ENCODE data around the gene HNMT.
"Not testable (repeated sequence)": the region's sequence is repeated elsewhere in the genome, so short reads cannot be mapped to it uniquely, and the experiment has no call there.

HNMT gene

DNA sequence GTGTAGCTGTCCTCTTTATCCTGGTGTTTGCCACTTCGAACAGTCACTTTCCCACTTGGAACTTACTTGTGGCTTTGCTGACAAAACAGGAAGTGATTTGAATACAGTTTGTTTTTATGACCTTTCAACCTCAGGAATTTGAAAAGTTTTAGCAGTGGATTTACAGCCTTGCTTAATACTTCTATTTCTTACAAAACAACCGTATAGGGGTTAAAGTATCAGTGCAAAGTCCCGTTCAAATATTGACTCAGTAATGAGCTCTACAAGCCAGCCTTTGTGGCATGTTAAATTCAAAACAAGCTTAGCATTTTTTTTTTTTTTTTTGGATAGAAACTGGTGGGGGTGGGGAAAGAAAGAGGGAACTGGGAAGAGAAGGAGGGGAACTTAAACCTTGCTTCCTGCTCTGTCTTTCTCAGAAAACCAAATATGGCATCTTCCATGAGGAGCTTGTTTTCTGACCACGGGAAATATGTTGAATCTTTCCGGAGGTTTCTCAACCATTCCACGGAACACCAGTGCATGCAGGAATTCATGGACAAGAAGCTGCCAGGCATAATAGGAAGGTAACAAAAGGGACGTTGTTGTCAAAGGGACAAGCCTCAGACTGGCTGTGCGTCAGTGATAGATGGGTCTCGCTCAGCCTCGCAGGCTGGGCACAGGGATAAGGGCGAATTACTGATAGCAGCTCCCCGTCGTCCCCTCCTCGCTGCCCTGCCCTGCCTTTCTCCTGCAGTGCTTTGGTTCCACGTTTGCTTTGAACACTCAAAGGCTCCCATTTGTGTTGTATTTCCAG lies at the start of gene HNMT:
HNMT (plus strand) TSS at position 408 of the 793 bp plus-strand sequence; CDS start at position 427, 19 bp downstream.
- FAIRE-seq, result peak; percentile 55

DNA sequence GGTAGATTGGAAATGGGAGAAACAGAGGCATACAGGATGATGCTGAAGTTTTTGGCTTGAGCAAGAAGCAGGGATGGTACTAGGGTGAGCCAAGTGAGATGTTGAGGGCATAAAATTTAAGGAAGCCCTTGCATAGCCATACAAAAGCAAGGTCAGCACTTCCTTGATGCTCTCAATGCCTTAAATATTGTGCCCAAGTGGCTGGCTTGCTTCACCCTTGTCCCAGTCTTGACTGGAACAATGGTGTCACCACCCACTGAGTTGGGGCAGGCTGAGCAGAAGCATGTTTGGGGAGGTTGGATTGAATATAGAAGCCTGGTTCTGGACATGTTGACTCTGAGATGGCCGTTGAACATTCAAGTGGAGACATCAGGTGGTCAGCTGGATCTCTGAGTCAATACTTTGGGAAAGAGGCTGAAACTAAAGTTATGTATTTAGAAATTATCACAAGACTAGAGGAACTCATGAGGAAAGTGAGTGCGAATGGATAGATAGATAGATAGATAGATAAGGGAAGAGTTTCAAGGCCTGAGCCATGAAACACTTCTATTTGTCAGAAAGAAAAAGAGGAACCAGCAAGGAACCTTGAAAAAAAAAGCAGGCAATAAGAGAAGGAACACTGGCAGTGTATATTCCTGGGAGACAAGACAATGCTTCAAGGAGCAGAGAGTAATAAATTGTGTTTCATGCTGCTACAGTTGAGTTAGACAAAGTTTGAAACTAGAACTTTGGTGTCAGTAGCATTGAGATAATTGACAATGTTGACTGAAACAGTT lies 43.0 kb upstream of the HNMT start:
- no peak for FAIRE-seq

DNA sequence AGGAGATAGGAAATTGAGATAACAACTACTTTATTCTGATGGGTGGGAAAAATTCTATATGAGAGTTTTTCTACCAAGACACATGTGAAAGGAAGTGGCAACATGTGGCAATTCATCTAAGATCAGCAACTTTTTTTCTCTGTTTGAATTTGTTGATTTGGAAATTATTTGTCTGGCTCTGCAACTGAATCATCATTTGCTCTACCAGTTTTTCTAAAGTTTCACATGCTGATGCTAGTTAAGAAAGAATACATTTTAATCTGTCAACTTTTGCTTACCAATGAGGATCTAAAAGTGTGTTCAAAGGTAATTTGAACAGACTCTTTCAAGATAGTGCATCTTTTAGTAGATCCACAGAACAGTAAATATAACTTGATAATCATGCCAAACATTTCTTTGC lies 42.1 kb upstream of the HNMT start:
- not testable (repeated sequence) for FAIRE-seq

DNA sequence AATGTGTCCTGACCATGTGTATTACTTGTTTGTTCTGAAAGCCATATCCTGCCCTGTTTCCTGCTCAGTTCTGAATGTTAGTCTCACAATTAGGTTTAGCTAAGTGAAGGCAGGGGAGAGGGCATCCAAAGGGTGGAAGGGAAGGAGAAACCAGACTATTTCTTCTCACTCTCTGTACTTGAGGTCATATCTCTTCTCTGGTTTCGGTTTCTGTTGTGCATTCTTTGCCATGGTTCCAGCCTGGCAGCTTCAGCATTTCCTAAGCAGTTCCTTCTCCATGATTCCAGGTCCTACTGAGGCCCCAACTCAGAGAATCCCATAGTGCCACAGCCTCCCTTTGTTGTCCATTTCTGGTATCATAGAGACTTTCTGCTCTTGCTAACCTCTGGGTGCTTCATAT lies 40.3 kb upstream of the HNMT start:
- FAIRE-seq, result no peak

DNA sequence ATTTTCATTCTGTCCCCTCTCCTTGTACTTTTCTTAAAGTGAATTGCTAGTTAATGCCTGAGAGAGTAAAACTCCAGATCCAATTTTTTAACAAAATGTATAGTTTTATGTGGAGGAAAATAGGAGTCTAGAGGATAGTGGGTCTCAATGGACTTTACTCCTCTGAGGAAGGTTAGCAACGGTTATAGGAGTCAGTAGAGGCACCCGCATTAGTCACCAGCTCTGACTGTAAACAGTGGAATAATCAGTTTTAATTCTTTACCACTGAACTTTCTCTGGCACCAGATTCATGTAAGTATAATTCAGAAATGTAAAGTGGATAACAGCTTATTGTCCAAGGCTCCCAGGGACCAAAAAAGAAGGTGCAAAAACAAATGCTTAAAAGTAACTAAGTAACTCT lies 38.7 kb upstream of the HNMT start:
- FAIRE-seq, result no peak

DNA sequence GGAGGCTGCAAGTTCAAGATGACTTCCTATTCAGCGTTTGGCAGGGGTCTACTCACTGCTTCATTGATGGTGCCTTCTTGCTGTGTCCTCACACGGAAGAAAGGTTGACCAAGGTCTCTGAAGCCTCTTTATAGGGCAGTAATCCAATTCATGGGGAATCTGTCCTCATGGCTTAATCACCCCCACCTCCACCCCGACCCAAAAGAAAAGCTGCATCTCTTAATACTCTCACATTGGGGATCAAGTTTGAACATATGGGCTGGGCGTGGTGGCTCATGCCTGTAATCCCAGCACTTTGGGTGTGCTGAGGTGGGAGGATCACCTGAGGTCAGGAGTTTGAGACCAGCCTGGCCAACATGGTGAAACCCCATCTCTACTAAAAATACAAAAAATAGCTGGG lies 36.4 kb upstream of the HNMT start:
- FAIRE-seq, result no peak

DNA sequence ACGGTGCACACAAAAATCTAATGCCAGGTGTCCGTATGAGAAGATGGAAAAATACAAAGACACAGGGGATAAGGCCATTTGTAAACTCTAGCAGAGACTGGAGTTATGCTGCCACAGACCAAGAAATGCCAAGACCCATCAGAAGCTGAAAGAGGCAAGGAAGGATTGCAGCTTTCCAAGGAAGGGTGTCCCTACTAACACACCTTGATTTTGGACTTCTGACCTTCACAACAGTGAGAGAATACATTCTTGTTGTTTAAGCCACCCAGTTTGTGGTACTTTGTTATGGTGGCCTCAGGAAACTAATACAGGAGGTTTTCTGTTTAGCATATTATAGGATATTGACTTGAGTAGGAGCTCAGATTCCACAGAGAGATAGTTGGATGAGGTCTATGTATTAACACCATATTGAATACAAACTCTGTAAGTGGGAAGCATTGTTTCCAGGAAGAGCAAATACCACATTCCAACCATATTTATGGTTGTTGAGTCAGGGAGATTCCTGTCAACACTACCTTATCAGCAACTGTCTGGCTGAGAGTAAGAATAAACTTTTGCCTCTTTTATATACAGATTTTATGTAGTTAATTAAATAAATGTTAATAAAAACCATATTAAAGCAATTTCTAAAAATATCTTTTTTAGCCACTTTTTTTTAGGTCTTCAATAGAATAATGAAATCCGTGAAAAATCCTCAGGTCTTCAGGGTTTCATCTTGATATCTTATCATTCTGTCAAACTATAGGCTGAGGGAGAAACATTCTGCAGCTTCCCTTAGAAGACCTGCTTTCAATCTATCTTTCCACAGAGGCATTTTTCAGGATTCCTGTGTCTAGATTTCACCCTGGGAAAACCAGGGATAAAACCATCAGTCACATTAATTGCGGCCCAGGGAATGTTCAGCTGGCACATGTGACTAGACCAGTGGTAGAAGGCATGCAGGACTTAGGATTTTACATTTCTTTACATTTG lies 35.4 kb upstream of the HNMT start:
- FAIRE-seq, result no peak

DNA sequence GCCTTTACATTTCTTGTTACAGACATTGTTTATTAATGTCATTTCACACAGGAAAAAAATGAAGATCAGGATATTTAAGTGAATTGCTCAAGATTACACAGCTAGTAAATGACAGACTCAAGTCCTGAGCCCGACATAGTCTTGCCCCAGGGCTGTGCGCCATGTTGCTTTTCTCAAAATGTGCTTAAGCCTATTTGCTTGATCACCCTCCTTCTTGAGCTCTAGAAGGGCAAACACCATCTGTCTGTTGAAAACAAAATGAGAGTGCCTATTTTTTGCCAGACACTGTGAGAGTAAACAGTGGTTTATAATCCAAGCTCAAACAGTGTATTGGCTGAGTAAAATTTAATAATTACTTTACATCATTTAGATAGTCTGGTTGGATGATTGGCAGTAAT lies 34.8 kb upstream of the HNMT start:
- no peak for FAIRE-seq

DNA sequence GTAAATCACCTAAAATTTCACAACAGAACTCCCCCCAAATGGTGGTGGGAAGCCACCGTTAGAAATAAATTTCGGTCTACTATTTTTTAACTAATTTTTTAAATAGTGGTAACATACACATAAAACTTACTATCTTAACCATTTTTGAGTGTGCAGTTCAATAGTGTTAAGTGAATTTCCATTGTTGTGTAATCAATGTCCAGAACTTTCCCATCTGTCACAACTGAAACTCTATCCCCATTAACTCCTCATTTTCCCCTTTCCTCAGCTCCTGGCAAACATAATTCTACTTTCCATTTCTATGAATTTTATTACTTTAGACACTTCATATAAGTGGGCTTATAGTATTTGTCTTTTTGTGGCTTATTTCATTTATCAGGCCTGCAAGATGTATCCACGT lies 34.1 kb upstream of the HNMT start:
- no peak for FAIRE-seq

DNA sequence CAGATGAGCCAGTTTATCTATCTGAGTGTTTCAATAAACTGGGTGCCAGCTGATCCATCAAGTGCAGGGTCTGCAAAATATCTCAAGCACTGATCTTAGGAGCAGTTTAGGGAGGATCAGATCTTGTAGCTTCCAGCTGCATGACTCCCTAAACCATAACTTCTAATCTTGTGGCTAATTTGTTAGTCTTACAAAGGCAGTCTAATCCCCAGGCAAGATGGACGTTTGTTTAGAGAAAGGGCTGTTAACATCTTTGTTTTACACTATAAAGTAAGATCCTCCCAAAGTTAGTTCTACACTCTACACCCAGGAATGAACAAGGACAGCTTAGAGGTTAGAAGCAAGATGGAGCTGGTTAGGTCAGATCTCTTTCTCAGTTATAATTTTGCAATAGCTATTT lies 28.7 kb upstream of the HNMT start:
- no peak for FAIRE-seq

DNA sequence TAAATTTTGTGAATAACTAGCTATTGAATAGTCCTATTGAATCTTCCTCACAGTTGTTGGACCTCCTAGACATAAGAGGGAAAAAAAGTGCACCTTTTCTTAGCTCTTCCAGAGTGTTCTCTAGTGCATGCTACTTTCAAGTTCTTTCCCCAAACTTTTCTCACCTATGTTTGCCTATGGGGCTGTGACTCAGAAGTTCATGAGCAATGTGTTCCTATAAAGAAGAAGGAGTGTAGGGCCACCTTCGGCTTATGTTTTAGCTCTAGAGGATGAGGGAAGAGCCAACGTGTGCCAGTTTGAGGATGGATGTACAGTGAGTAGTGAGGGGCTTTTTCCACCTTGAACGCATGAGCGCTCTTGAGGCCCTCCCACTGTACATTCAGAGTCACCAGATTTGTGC lies 27.0 kb upstream of the HNMT start:
- FAIRE-seq, result no peak

DNA sequence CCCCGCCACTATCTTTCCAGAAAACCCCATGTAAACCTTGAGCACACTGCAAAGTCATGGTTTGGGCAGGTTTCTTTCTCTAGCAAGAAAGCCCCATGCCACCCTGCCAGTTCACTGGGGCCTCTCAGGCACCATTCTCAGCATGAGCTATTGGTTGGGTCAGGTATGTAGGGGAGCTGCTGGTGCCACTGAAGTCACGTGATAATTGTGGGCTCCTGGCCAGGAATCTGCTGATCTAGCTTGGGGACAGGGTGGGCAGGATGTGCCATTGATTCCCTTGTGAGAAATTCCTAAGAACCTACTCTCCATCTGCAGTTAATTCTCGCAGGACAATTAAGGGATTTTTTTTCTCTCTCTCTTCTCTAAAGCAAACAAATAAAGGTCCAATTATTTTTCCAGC lies 26.5 kb upstream of the HNMT start:
- no peak for FAIRE-seq

DNA sequence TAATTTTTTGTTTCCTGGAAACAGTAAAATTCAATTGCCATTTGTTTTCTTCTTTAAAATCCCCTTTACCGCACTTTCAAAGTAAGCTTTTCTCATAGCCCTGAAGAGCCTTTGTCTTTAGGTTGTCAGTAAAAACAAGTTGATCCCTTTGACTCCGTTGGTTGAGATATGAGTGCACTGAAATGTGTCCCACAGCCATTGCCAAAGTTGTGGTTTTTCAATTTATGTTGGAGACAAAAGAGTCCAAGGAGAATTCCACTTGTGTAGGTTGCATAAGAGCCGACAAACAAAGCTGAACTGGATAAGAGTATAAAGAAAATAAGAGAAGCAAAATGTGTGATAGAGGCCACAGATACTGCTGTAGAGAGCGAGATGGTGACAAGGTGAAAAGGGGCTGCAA lies 26.1 kb upstream of the HNMT start:
- FAIRE-seq, result no peak

DNA sequence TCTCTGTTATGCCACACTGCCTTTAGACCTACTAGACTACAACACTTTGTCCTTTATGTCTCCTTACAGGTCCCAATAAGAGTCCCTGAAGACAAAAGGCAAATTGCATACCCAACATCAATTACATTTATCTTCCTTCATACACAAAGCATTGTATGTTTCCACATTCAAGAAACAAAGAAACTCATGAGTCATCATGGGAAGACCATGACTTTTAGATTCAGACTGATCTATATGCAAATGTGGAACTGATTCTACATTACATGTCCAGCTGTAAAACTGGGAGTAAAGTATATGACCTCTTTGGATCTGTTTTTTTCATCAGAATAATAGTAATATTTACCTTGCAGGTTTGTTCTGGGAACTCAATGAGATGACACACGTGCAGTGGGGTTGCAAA lies 25.2 kb upstream of the HNMT start:
- no peak for FAIRE-seq

DNA sequence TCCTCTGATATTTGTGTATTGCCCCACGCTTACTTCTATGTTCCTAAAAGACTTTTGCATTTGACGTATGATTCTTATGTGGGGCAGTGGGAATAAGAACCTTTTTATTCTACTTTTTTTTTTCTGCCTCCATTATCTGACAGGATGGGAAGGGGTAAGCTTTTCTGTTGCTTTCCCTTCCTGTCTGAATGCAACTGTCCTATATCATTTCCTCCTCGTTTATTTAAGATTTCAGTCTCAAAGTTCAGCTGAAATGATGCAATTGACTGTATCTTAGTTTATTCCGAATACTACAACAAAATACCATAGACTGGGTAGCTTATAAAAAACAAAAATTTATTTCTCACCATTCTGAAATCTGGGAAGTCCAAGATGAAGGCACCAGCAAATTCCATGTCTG lies 24.1 kb upstream of the HNMT start:
- no peak for FAIRE-seq

DNA sequence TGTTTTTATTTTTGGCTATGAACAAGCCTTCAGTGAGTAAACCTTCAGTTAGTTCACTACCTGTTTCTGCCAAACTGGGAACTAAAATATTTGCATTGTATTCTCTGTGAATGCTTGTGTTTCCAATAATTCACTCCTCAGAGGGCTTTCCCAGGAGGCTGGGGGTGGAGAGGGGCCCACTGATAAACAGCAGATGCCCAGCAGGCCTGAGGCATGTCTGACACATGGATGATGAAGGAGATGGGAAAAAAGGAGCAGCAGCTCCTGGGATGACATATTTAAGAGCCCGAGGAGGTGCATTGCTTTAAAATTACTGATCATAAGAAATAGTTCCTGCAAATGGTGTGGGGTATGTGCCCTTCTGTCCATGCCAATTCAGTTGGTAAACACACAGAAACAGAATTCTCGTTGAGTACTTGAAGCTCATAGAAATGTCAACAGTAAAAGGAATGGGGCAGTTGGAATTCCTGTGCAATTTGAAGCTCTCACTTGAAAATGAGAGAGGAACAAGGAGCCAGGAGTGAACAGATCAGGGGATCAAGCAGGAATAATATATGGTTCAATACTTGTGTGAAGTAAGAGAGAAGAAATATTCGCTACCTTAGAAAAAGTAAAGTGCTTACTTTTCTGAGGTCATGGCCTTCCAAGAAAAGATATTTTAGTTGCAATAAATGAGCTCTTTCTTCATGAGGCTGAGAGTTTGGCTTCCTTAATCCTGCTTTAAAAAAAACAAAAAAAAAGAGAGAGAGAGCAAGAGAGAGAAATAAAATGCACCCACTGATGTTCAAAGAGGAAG lies 22.0 kb upstream of the HNMT start:
- no peak for FAIRE-seq

DNA sequence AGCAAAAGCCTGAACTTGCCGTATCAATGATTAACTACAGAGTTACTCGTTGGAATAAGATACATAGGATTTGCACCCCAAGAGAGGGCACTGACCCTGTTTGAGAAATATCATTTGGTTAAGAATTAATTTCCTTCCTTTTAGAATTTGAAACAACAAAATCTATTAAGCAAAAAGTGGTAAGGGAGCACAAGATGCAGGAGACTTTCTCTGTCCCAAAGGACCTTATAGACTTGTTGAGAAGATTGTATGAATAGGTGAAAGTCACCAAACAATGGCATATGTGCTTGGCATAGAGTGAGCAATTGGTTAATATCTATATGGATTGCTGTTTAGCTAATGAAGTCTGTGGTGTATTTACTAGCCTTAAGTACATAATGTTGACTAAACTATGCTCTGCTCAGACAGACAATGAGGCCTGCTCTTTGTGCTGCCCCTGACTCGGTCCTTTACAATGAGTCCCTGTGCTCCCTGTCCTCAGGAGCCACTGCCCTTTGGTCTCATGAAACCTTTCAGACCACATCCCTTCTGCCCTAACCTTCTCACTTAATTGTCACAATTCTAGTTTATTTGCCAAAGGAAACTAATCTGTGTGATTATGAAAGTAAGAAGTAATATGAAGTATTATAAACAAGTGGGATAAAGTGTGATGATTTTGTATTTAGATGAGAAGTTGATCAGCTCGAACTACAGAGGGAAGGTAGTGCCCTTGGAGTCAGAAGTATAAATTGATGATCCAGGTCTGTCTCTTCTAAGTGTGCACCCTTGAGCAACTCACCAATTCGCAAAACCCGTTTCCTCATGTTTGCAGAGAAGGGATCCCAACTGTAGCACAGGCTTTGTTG lies 21.2 kb upstream of the HNMT start:
- no peak for FAIRE-seq

DNA sequence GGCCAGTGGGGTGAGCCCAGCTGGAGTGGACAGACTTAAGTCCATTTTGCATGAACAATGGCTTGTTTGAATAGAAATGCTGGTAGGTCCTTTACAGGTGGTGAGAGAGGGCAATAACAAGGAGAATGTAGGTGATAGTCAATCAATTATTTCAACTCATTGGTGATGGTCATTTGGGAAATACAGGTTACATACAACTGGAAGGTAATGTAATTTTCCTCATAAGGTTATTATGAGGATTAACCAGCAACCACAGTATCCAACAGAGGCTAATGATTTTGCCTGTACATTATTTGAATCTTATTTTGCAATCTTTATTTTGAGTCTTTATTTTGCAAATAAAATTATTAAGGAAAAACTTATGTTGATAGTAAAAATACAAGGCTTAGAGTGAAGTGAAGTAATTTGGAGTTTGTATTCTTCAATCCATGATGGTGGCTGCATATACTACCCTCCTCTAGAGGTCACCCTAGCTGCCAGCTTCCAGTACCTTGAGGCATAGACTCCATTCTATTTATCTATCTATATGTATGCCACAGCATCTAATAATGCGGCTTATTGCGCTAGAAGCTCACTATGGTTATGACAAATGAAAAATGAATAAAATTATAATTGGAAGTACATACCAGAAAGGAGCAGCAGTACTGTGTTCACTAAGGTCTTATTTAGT lies 20.5 kb upstream of the HNMT start:
- no peak for FAIRE-seq

DNA sequence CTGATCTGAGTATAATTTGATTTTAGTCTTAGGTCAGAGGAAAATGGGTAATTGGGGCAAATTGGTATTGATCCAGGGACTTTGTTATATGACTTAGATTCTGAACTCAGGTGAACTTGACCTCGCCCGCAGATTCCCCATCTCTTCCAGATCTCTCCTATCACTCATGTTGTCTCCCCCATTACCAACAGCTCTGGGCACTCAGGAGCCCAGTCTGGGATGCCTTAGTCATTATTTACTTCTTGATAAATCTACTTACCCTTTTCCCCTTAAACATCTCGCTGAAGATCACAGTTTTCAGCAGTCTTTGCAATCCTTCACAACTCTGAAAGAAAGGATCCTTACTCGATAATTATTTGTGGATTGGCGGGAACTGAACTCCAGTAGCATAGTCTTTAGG lies 19.6 kb upstream of the HNMT start:
- FAIRE-seq, result no peak

DNA sequence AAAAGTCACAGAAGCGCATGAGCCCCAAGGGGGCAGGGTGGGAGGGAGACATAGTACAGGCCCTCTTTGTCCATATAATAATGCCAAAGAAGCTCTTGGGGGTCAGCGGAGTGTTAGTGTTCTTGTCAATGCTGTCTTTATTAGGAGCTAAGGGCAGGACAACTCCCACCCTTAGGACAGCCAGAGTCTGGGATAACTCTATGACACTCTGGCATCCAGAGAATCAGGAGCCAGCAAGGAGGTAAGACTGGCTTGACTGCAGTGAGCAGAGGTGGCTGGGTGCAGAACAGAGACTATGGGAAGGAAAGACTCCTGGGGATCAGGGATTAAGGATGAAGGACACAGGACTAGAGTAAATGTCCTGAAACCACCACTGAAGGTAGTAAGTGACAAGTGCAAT lies 19.0 kb upstream of the HNMT start:
- no peak for FAIRE-seq

DNA sequence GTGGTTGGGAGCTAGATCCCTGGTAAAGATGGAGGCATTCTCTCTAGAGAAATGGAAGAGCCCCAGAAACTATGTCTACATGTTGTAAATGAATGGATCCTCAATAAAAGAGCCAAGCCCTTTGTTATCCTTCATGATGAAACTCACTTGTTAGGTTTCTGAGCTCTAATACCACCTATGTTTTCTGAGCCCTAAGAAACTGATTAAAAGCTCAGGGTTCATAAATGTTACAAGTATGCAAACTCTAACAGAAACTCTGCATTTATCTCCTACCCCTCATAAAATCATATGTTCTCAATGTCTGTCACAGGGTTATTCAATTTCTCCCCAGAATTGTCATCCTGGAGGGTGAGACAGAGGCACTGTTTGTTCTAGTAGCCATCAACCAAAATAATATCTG lies 18.0 kb upstream of the HNMT start:
- no peak for FAIRE-seq
